ENCODE data around the gene AGPAT3. TPM values are rescaled to one million over a fixed set of nuclear protein-coding genes. Genes with fewer than 3 reads are reported as not detected.
A peak's percentile ranks its signal among the peaks of the same experiment; 100 is the strongest.

The AGPAT3 gene
- total RNA-seq, 1 experiment from 2014 or later, result 13.0 TPM

GRCh38 chr21:43971992-43972255, 106.9 kb downstream of the AGPAT3 start:
- no peak overlapping the region for H4K8ac ChIP-seq (replicated peaks; ENCODE audit: insufficient read length, low read depth, low read length)
- H3K79me2 ChIP-seq (ENCODE audit: insufficient read depth, low read length), result no peaks in the 10 kb centered on the region
- no peak overlapping the region for H2BK20ac ChIP-seq (ENCODE audit: low read depth, low read length, poor library complexity, severe bottlenecking)
- TF ChIP-seq, protein P1, sequence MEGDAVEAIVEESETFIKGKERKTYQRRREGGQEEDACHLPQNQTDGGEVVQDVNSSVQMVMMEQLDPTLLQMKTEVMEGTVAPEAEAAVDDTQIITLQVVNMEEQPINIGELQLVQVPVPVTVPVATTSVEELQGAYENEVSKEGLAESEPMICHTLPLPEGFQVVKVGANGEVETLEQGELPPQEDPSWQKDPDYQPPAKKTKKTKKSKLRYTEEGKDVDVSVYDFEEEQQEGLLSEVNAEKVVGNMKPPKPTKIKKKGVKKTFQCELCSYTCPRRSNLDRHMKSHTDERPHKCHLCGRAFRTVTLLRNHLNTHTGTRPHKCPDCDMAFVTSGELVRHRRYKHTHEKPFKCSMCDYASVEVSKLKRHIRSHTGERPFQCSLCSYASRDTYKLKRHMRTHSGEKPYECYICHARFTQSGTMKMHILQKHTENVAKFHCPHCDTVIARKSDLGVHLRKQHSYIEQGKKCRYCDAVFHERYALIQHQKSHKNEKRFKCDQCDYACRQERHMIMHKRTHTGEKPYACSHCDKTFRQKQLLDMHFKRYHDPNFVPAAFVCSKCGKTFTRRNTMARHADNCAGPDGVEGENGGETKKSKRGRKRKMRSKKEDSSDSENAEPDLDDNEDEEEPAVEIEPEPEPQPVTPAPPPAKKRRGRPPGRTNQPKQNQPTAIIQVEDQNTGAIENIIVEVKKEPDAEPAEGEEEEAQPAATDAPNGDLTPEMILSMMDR (conservative IDR thresholded peaks at IDR 0.05), result no peak
- H4K20me1 ChIP-seq (ENCODE audit: control insufficient read depth, insufficient read depth, insufficient read length), result no peaks in the 10 kb centered on the region
- H4K5ac ChIP-seq (ENCODE audit: insufficient read length, low read depth, low read length), result no peak overlapping the region
- H3K4me1 Mint-ChIP-seq, result peaks cover 2% of the 10 kb centered on the region in 2 experiments; a peak in 3 of 4 replicates
- H3K4ac ChIP-seq (ENCODE audit: low read depth, low read length), result no peak overlapping the region
- H2BK5ac ChIP-seq (ENCODE audit: insufficient read length, low read length), result no peak overlapping the region
- H3K23me2 ChIP-seq (ENCODE audit: insufficient read length, low read depth, low read length, poor library complexity, severe bottlenecking), result no peaks in the 10 kb centered on the region
- no peaks in the 10 kb centered on the region for H3K27me3 Mint-ChIP-seq (ENCODE audit: low read depth)
- no peak overlapping the region for H4K91ac ChIP-seq (ENCODE audit: insufficient read length, low read depth, low read length)
- no peak overlapping the region for H2AK5ac ChIP-seq (ENCODE audit: insufficient read length, low read length)
- no peaks in the 10 kb centered on the region for H3K79me1 ChIP-seq (ENCODE audit: insufficient read depth, low read depth, low read length, poor library complexity, severe bottlenecking)
- H3K18ac ChIP-seq (ENCODE audit: insufficient read length, low read depth, low read length), result no peak overlapping the region
- peaks cover 4 to 5% of the 10 kb centered on the region in 2 experiments; a peak in 3 of 5 replicates for H3K9me3 Mint-ChIP-seq
- H3K23ac ChIP-seq (ENCODE audit: insufficient read length, low read depth, low read length), result no peak overlapping the region
- no peak overlapping the region for H3K4me3 Mint-ChIP-seq
- H3K9me3 ChIP-seq (ENCODE audit: control insufficient read depth, low read depth, low read length), result no peaks in the 10 kb centered on the region
- no peak overlapping the region for H3K56ac ChIP-seq (ENCODE audit: insufficient read length, low read depth, low read length)
- H3K27me3 ChIP-seq (ENCODE audit: insufficient read depth, low read length), result no peaks in the 10 kb centered on the region
- no CpG with 5 or more reads among the region's 11 CpGs for WGBS (ENCODE audit: extremely low coverage, insufficient read length, low lambda C conversion rate)
- no peaks in the 10 kb centered on the region for H3K36me3 Mint-ChIP-seq (ENCODE audit: insufficient read depth in 1 of 3, low read depth in 3 of 3)
- no peak overlapping the region for H2AFZ ChIP-seq (ENCODE audit: low read length)
- H3K4me2 ChIP-seq (ENCODE audit: insufficient read depth, insufficient read length, low read length), result no peak overlapping the region
- H2BK12ac ChIP-seq (ENCODE audit: insufficient read length, low read depth, low read length), result no peak overlapping the region
- H3K27ac ChIP-seq (ENCODE audit: insufficient read length, low read depth, low read length), result no peak overlapping the region
- no peak overlapping the region for H3K9ac ChIP-seq (ENCODE audit: extremely low read depth, insufficient read length, low read length)
- H3K14ac ChIP-seq (ENCODE audit: insufficient read depth, low read length), result no peak overlapping the region
- no peaks in the 10 kb centered on the region for H3K4me1 ChIP-seq (ENCODE audit: insufficient read depth, low read length)
- no peak for DNase-seq
- H2BK15ac ChIP-seq (ENCODE audit: low read depth, low read length), result no peak overlapping the region
- no peak overlapping the region for H3T11ph ChIP-seq (ENCODE audit: low read length)
- peak overlapping the region in 1 of 3 experiments; percentile 65; a peak in 1 of 7 replicates for H3K27ac Mint-ChIP-seq
- no peak overlapping the region for H2BK120ac ChIP-seq (ENCODE audit: low read depth, low read length, poor library complexity, severe bottlenecking)
